Caco-2 (cell line): ENCODE results near the gene ABCA13. TPM values are rescaled to one million over a fixed set of nuclear protein-coding genes. Genes with fewer than 3 reads are reported as not detected.

Experiments
- BruUV-seq: library from RNA; stranded (reverse); fragments of 400-500 nt; replicated peaks from 2 replicates; lab custom pipeline; 2021; lab: Mats Ljungman, UMichigan
- CTCF ChIA-PET: fragments of 300-600 bp; sonication (Branson Sonifier 250); formaldehyde crosslinking; loops from one replicate; lab custom pipeline; 2022; ENCODE audit warnings: antibody characterized with exemption; lab: Charles Lee
- POLR2A ChIA-PET: fragments of 300-600 bp; sonication (Branson Sonifier 250); formaldehyde crosslinking; loops from one replicate; lab custom pipeline; 2022; ENCODE audit warnings: antibody characterized with exemption; lab: Charles Lee
- DNase-seq, 2 experiments: peaks; one replicate each; pipeline versions ENCODE4 v3.0.0 to v3.0.0-alpha.2; 2020 to 2022
- H3K27me3 ChIP-seq: replicated peaks from 2 replicates; pipeline ENCODE4 v1.6.0; 2011; ENCODE audit warnings: low read length; ENCODE audit not compliant: control insufficient read depth, insufficient read depth
- H3K36me3 ChIP-seq: 2 replicates; pipeline ENCODE4 v1.5.1; 2011; ENCODE audit warnings: low read length; ENCODE audit not compliant: control insufficient read depth, insufficient read depth
- H3K4me1 ChIP-seq: fragments of 250-450 bp; sonication (Bioruptor Pico); 2 replicates; pipeline ENCODE4 v1.5.1; 2020; ENCODE audit warnings: mild to moderate bottlenecking
- H3K4me3 ChIP-seq: 2 replicates; pipeline ENCODE4 v1.5.1; 2011; ENCODE audit warnings: low read depth, mild to moderate bottlenecking, control low read depth, low read length
- H3K9me3 ChIP-seq: fragments of 250-450 bp; sonication (Bioruptor Pico); 2 replicates; pipeline ENCODE4 v1.5.1; 2020; ENCODE audit warnings: mild to moderate bottlenecking, moderate library complexity
- H3K27ac Mint-ChIP-seq: one replicate; pipeline ENCODE4 v1.8.0; 2022; ENCODE audit warnings: mixed read lengths; ENCODE audit not compliant: unreplicated experiment
- H3K27me3 Mint-ChIP-seq: one replicate; pipeline ENCODE4 v1.8.0; 2022; ENCODE audit warnings: mixed read lengths; ENCODE audit not compliant: insufficient read depth, unreplicated experiment
- H3K36me3 Mint-ChIP-seq: one replicate; pipeline ENCODE4 v1.8.0; 2022; ENCODE audit warnings: mild to moderate bottlenecking, mixed read lengths; ENCODE audit not compliant: insufficient read depth, unreplicated experiment
- H3K4me1 Mint-ChIP-seq: one replicate; pipeline ENCODE4 v1.8.0; 2022; ENCODE audit warnings: low read depth, mixed read lengths; ENCODE audit not compliant: unreplicated experiment
- H3K4me3 Mint-ChIP-seq: one replicate; pipeline ENCODE4 v1.8.0; 2022; ENCODE audit warnings: mild to moderate bottlenecking, moderate library complexity, mixed read lengths; ENCODE audit not compliant: unreplicated experiment
- H3K9me3 Mint-ChIP-seq: one replicate; pipeline ENCODE4 v1.8.0; 2022; ENCODE audit warnings: mixed read lengths; ENCODE audit not compliant: unreplicated experiment
- CTCF ChIP-seq, 2 experiments: fragments of 200-600 bp in 1 of 2; IDR thresholded peaks; 1 replicate in 1 of 2; 2 replicates in 1 of 2; pipeline versions ENCODE4 v1.5.1 to v1.8.0; 2011 to 2022; ENCODE audit warnings: antibody characterized with exemption in 1 of 2, control low read depth in 1 of 2, inconsistent platforms in 1 of 2, low read depth in 1 of 2, low read length in 1 of 2, mild to moderate bottlenecking in 1 of 2, moderate library complexity in 1 of 2; ENCODE audit not compliant: insufficient read depth in 1 of 2, severe bottlenecking in 1 of 2, unreplicated experiment in 1 of 2
- intact Hi-C: fragments of 100-400 bp; cut with micrococcal nuclease; formaldehyde crosslinking; loops from one replicate; pipeline ENCODE4 v1.10.0; 2022; ENCODE audit not compliant: unreplicated experiment
- total RNA-seq: library from RNA; stranded (reverse); gene quantifications from 2 replicates; pipeline ENCODE4 v1.2.3, GENCODE V29; 2022

The ABCA13 gene
- total RNA-seq, 1 experiment from 2014 or later: 0.07 TPM

GRCh38 chr7:48304641-48305040, 133.4 kb downstream of the ABCA13 start:
- TF ChIP-seq CTCF (IDR thresholded peaks at IDR 0.05; ENCODE audit: insufficient read depth in 1 of 2, low read depth in 1 of 2, low read length in 1 of 2, severe bottlenecking in 1 of 2, unreplicated experiment in 1 of 2): no peak
- Histone ChIP-seq H3K9me3 (no peaks in the 10 kb centered on the region), H3K36me3 (no peaks in the 10 kb centered on the region), H3K4me1 (no peaks in the 10 kb centered on the region), H3K27me3 (no peaks in the 10 kb centered on the region), H3K4me3 (no peak overlapping the region)
- Mint-ChIP-seq H3K36me3 (no peaks in the 10 kb centered on the region), H3K4me1 (no peaks in the 10 kb centered on the region), H3K27ac (no peak overlapping the region), H3K27me3 (peaks cover 18% of the 10 kb centered on the region), H3K9me3 (no peaks in the 10 kb centered on the region), H3K4me3 (no peak overlapping the region)
- POLR2A ChIA-PET: no interaction called here
- CTCF ChIA-PET: no interaction called here
- no peak for DNase-seq
- intact Hi-C loops: no loop called here
- BruUV-seq: no TSS peak

- Histone ChIP-seq H3K27me3 (no peaks in the 10 kb centered on the region), H3K4me1 (no peaks in the 10 kb centered on the region), H3K9me3 (no peaks in the 10 kb centered on the region), H3K36me3 (no peaks in the 10 kb centered on the region), H3K4me3 (no peak overlapping the region)
- ChIA-PET POLR2A (no interaction called here), CTCF (no interaction called here)
- TF ChIP-seq CTCF (IDR thresholded peaks at IDR 0.05; ENCODE audit: insufficient read depth in 1 of 2, low read depth in 1 of 2, low read length in 1 of 2, severe bottlenecking in 1 of 2, unreplicated experiment in 1 of 2): no peak
- no peak overlapping the region for H3K4me3 Mint-ChIP-seq
- H3K27ac Mint-ChIP-seq: no peak overlapping the region
- no TSS peak for BruUV-seq
- no peaks in the 10 kb centered on the region for H3K36me3 Mint-ChIP-seq
- no peaks in the 10 kb centered on the region for H3K4me1 Mint-ChIP-seq
- intact Hi-C loops: no loop called here
- H3K27me3 Mint-ChIP-seq: peaks cover 20% of the 10 kb centered on the region
- no peak for DNase-seq
- H3K9me3 Mint-ChIP-seq: no peaks in the 10 kb centered on the region
Observed at GRCh38 chr7:48305661-48306060, 134.4 kb downstream of the ABCA13 start.

- Histone ChIP-seq H3K4me3 (no peak overlapping the region), H3K27me3 (no peaks in the 10 kb centered on the region), H3K9me3 (no peaks in the 10 kb centered on the region), H3K4me1 (no peaks in the 10 kb centered on the region), H3K36me3 (no peaks in the 10 kb centered on the region)
- H3K27me3 Mint-ChIP-seq: peaks cover 16% of the 10 kb centered on the region
- DNase-seq: no peak
- POLR2A ChIA-PET: no interaction called here
- CTCF ChIA-PET: no interaction called here
- no peaks in the 10 kb centered on the region for H3K9me3 Mint-ChIP-seq
- no peak for TF ChIP-seq CTCF (IDR thresholded peaks at IDR 0.05; ENCODE audit: insufficient read depth in 1 of 2, low read depth in 1 of 2, low read length in 1 of 2, severe bottlenecking in 1 of 2, unreplicated experiment in 1 of 2)
- no peak overlapping the region for H3K27ac Mint-ChIP-seq
- BruUV-seq: no TSS peak
- no peak overlapping the region for H3K4me3 Mint-ChIP-seq
- H3K4me1 Mint-ChIP-seq: no peaks in the 10 kb centered on the region
- intact Hi-C loops: no loop called here
- no peaks in the 10 kb centered on the region for H3K36me3 Mint-ChIP-seq
Observed at GRCh38 chr7:48307041-48307714, 135.9 kb downstream of the ABCA13 start.
